ENCODE measurements around the gene MCCC2. TPM values are rescaled to one million over a fixed set of nuclear protein-coding genes. Genes with fewer than 3 reads are reported as not detected.

MCCC2 gene
- total RNA-seq, 4 donors from 2014 or later: 21.4 to 35.3 (median 26.0) TPM

DNA sequence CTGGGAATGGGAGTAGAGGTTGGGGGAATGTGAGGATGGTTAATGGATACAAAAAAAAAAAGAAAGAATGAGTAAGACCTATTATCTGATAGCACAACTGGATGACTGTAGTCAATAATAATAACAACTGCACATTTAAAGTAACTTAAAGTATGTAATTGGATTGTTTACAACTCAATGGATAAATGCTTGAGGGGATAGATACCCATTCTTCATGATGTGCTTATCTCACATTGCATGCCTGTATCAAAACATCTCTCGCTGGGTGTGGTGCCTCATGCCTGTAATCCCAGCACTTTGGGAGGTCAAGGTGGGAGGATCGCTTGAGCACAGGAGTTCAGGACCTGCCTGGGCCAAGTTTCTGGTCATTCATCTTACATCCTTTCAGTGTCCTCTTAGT is 34.6 kb downstream of the MCCC2 start:
- Histone ChIP-seq H3K36me3 (peaks cover 0 to 60% of the 10 kb centered on the region in 2 donors), H3K4me1 (peaks cover 0 to 7% (median 0%) of the 10 kb centered on the region in 3 donors), H3K27me3 (no peaks in the 10 kb centered on the region), H3K4me3 (no peak overlapping the region), H3K9me3 (no peaks in the 10 kb centered on the region), H3K27ac (no peak overlapping the region)
- WGBS, 2 donors (ENCODE audit: low coverage in 1 of 2): 87 to 95% methylated on average over 2 of the region's 2 CpGs
- no peak for TF ChIP-seq EP300 (IDR thresholded peaks at IDR 0.05)
- TF ChIP-seq POLR2A (IDR thresholded peaks at IDR 0.05): no peak
- no peak for TF ChIP-seq POLR2AphosphoS5 (IDR thresholded peaks at IDR 0.05)
- TF ChIP-seq, protein P1, sequence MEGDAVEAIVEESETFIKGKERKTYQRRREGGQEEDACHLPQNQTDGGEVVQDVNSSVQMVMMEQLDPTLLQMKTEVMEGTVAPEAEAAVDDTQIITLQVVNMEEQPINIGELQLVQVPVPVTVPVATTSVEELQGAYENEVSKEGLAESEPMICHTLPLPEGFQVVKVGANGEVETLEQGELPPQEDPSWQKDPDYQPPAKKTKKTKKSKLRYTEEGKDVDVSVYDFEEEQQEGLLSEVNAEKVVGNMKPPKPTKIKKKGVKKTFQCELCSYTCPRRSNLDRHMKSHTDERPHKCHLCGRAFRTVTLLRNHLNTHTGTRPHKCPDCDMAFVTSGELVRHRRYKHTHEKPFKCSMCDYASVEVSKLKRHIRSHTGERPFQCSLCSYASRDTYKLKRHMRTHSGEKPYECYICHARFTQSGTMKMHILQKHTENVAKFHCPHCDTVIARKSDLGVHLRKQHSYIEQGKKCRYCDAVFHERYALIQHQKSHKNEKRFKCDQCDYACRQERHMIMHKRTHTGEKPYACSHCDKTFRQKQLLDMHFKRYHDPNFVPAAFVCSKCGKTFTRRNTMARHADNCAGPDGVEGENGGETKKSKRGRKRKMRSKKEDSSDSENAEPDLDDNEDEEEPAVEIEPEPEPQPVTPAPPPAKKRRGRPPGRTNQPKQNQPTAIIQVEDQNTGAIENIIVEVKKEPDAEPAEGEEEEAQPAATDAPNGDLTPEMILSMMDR (IDR thresholded peaks at IDR 0.05): no peak
- no peak for ATAC-seq

GRCh38 chr5:71623221-71623794 is 36.2 kb downstream of the MCCC2 start:
- ATAC-seq: no peak
- 92 to 100% methylated on average over 2 to 6 of the region's 10 CpGs for WGBS, 2 donors (ENCODE audit: low coverage in 1 of 2)

GRCh38 chr5:71629950-71630349 is 42.8 kb downstream of the MCCC2 start:
- Histone ChIP-seq H3K27ac (no peak overlapping the region), H3K27me3 (no peaks in the 10 kb centered on the region), H3K4me3 (no peak overlapping the region), H3K36me3 (peaks cover 0 to 42% of the 10 kb centered on the region in 2 donors), H3K4me1 (peaks cover 0 to 11% (median 4%) of the 10 kb centered on the region in 3 donors), H3K9me3 (no peaks in the 10 kb centered on the region)
- WGBS, 2 donors (ENCODE audit: low coverage in 1 of 2): 39 to 64% methylated on average over 6 of the region's 6 CpGs
- TF ChIP-seq, protein P1 (IDR thresholded peaks at IDR 0.05): no peak
- TF ChIP-seq POLR2A (IDR thresholded peaks at IDR 0.05) (no peak), EP300 (IDR thresholded peaks at IDR 0.05) (no peak), POLR2AphosphoS5 (IDR thresholded peaks at IDR 0.05) (no peak)
- ATAC-seq: no peak

More at GRCh38 chr5:71623221-71623794, 36.2 kb downstream of the MCCC2 start:
- peaks cover 0 to 55% of the 10 kb centered on the region in 2 donors for H3K36me3 ChIP-seq
- H3K9me3 ChIP-seq: no peaks in the 10 kb centered on the region
- peaks cover 0 to 7% (median 0%) of the 10 kb centered on the region in 3 donors for H3K4me1 ChIP-seq
- no peak for TF ChIP-seq POLR2AphosphoS5 (IDR thresholded peaks at IDR 0.05)
- no peak for TF ChIP-seq EP300 (IDR thresholded peaks at IDR 0.05)
- H3K27me3 ChIP-seq: no peaks in the 10 kb centered on the region
- no peak overlapping the region for H3K27ac ChIP-seq
- H3K4me3 ChIP-seq: no peak overlapping the region

DNA sequence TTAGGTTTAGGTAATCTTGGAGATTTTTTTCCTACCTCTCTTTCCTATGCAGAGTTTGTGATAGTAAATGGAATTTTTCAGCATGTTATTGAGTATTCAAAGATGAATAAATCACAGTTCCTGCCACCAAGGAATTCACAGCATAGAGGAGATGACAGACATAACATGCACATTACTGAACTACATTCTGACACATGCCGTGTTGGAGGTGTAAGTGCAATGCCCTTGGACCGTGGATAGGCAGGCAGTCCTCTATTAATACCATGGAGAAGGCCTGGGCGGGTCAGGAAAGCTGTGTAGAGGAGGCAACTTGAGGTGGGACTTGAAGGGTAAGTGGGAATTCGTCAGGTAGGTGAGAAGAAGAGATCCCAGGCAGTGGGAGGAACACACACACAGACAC is 43.9 kb downstream of the MCCC2 start:
- 40 to 55% methylated on average over 2 to 3 of the region's 4 CpGs for WGBS, 2 donors (ENCODE audit: low coverage in 1 of 2)
- H3K27me3 ChIP-seq: no peaks in the 10 kb centered on the region
- H3K27ac ChIP-seq: no peak overlapping the region
- peaks cover 0 to 53% of the 10 kb centered on the region in 2 donors for H3K36me3 ChIP-seq
- H3K9me3 ChIP-seq: no peaks in the 10 kb centered on the region
- no peak for ATAC-seq
- no peak for TF ChIP-seq EP300 (IDR thresholded peaks at IDR 0.05)
- TF ChIP-seq, protein P1 (IDR thresholded peaks at IDR 0.05): no peak
- TF ChIP-seq POLR2A (IDR thresholded peaks at IDR 0.05): no peak
- no peak for TF ChIP-seq POLR2AphosphoS5 (IDR thresholded peaks at IDR 0.05)
- no peak overlapping the region for H3K4me3 ChIP-seq
- H3K4me1 ChIP-seq: peaks cover 0 to 4% (median 4%) of the 10 kb centered on the region in 3 donors

DNA sequence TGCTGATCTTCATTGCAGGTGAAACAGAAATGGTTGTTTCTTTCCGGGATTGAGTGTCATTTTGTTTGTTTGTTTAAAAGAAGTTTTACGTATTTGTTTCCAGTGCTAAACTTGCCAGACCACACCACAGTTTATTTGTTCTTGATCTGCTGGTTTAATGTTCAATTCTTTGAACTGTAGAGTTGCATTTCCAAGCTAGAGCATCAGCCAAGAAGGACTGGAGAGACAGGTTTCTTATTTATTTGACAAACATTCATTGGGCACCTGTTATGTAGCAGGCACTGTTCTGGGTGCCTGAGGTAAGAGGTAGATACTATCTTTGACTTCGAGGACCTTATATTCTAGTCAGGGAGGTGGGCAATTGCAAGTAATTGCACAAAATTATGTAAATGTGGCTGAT is 45.0 kb downstream of the MCCC2 start:
- Histone ChIP-seq H3K27me3 (no peaks in the 10 kb centered on the region), H3K36me3 (peaks cover 0 to 55% of the 10 kb centered on the region in 2 donors), H3K4me3 (no peak overlapping the region), H3K27ac (no peak overlapping the region), H3K9me3 (no peaks in the 10 kb centered on the region), H3K4me1 (peaks cover 0 to 4% (median 4%) of the 10 kb centered on the region in 3 donors)
- ATAC-seq: no peak
- TF ChIP-seq, protein P1 (IDR thresholded peaks at IDR 0.05): no peak
- TF ChIP-seq POLR2AphosphoS5 (IDR thresholded peaks at IDR 0.05) (no peak), POLR2A (IDR thresholded peaks at IDR 0.05) (no peak), EP300 (IDR thresholded peaks at IDR 0.05) (no peak)
- WGBS, 2 donors (ENCODE audit: low coverage in 1 of 2): 66 to 96% methylated on average over 2 to 3 of the region's 3 CpGs
